GM23248 (cell line): ENCODE results near the gene GNG14. TPM values are rescaled to one million over a fixed set of nuclear protein-coding genes. Genes with fewer than 3 reads are reported as not detected.
"Not testable (repeated sequence)": the region's sequence is repeated elsewhere in the genome, so short reads cannot be mapped to it uniquely, and the experiment has no call there.

Source experiments
- DNase-seq: peaks from one replicate; pipeline ENCODE4 v3.0.0-alpha.2; 2015
- H2AFZ ChIP-seq: fragments of 200-600 bp; sonication (generic); 2 replicates; pipeline ENCODE4 v1.6.1; 2016; ENCODE audit warnings: antibody characterized with exemption
- H3F3A ChIP-seq: fragments of 200-600 bp; sonication (generic); 2 replicates; pipeline ENCODE4 v1.6.1; 2016; ENCODE audit warnings: mild to moderate bottlenecking, antibody characterized with exemption, mixed run types; ENCODE audit not compliant: insufficient read depth
- H3K27ac ChIP-seq: fragments of 200-600 bp; sonication (generic); 2 replicates; pipeline ENCODE4 v1.5.1; 2016; ENCODE audit warnings: mild to moderate bottlenecking
- H3K27me3 ChIP-seq: fragments of 200-600 bp; sonication (generic); replicated peaks from 2 replicates; pipeline ENCODE4 v1.6.1; 2016; ENCODE audit warnings: mild to moderate bottlenecking; ENCODE audit not compliant: insufficient read depth
- H3K36me3 ChIP-seq: fragments of 200-600 bp; sonication (generic); 2 replicates; pipeline ENCODE4 v1.6.1; 2016; ENCODE audit warnings: low read depth, mild to moderate bottlenecking
- H3K4me1 ChIP-seq: fragments of 200-600 bp; sonication (generic); 2 replicates; pipeline ENCODE4 v1.6.1; 2016; ENCODE audit warnings: mild to moderate bottlenecking; ENCODE audit not compliant: insufficient read depth
- H3K4me2 ChIP-seq: fragments of 200-600 bp; sonication (generic); one replicate; pipeline ENCODE4 v1.6.1; 2016; ENCODE audit warnings: mild to moderate bottlenecking; ENCODE audit not compliant: unreplicated experiment
- H3K4me3 ChIP-seq: fragments of 200-600 bp; sonication (generic); 2 replicates; pipeline ENCODE4 v1.5.1; 2016; ENCODE audit warnings: mild to moderate bottlenecking
- H3K79me2 ChIP-seq: fragments of 200-600 bp; sonication (generic); 2 replicates; pipeline ENCODE4 v1.6.1; 2016; ENCODE audit warnings: mild to moderate bottlenecking; ENCODE audit not compliant: insufficient read depth
- H3K9ac ChIP-seq: fragments of 200-600 bp; sonication (generic); 2 replicates; pipeline ENCODE4 v1.6.1; 2016; ENCODE audit warnings: mild to moderate bottlenecking
- H3K9me2 ChIP-seq: fragments of 200-600 bp; sonication (generic); 2 replicates; pipeline ENCODE4 v1.6.1; 2016; ENCODE audit warnings: mixed run types, mild to moderate bottlenecking, moderate library complexity; ENCODE audit not compliant: insufficient read depth
- H3K9me3 ChIP-seq: fragments of 200-600 bp; sonication (generic); one replicate; pipeline ENCODE4 v1.6.1; 2017; ENCODE audit warnings: low read depth
- H4K20me1 ChIP-seq: fragments of 200-600 bp; sonication (generic); 2 replicates; pipeline ENCODE4 v1.6.0; 2016; ENCODE audit not compliant: insufficient read depth
- EZH2 ChIP-seq: fragments of 200-600 bp; sonication (generic); IDR thresholded peaks from 2 replicates; pipeline ENCODE4 v1.6.1; 2018; ENCODE audit warnings: antibody characterized with exemption, mild to moderate bottlenecking; ENCODE audit not compliant: insufficient read depth, poor library complexity, severe bottlenecking
- EZH2phosphoT487 ChIP-seq: fragments of 200-600 bp; sonication (generic); IDR thresholded peaks from 2 replicates; pipeline ENCODE4 v1.6.1; 2018; ENCODE audit warnings: antibody characterized with exemption, moderate library complexity, mild to moderate bottlenecking, low read depth; ENCODE audit not compliant: insufficient read depth
- WGBS, 2 experiments: methylation state at CpG; one replicate each; pipeline ENCODE4 v1.1.6; 2015 to 2017; ENCODE audit warnings: low lambda C conversion rate in 2 of 2, low coverage in 1 of 2; ENCODE audit errors: missing lambda C conversion rate in 2 of 2; 5-methylcytosine and 5-hydroxymethylcytosine counted together
- in situ Hi-C: fragments of 300-500 bp; cut with MboI; formaldehyde crosslinking; loops from 2 replicates; pipeline ENCODE4 v1.15.0; 2020
- polyA plus RNA-seq: library from polyadenylated mRNA; unstranded; fragments of >200 nt; fragmentation: Nextera tagmentation; extraction: Ambion mirVana; gene quantifications from 2 replicates; pipeline ENCODE4 v1.2.1, GENCODE V29; 2016
- total RNA-seq: library from RNA; depleted of rRNA; stranded (reverse); fragments of >200 nt; shearing (Covaris generic); gene quantifications from 2 replicates; pipeline ENCODE4 v1.2.3, GENCODE V29; 2014

GNG14 gene
- total and polyA plus RNA-seq, 2 experiments from 2014 or later, result not detected

DNA sequence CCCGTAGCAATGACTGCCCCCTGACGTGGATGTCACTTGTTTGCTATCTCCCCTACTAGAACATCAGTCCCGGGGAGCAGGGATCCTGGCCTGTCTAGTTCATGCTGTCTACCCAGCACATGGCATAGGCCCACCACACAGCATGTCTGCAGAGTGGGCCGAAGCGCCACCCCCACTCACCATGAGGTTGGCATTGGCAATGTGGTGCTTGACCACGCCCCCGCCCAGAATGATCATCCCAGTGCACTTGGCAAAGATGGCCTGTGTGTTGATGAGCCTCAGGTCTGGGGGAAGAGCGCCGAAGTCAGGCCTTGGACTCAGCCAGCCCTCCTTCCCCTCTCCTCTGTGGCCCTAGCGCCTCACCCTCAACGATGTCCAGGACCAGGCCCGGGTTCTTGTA lies 10.9 kb upstream of the GNG14 start:
- TF ChIP-seq EZH2 (no peak), EZH2phosphoT487 (no peak)
- no peak overlapping the region for H3K27ac ChIP-seq
- peaks cover 5% of the 10 kb centered on the region; the same call in 1 of the 2 replicates for H3F3A ChIP-seq
- H3K4me2 ChIP-seq, result no peak overlapping the region
- H3K9ac ChIP-seq, result no peak overlapping the region
- peaks cover 29% of the 10 kb centered on the region for H3K79me2 ChIP-seq
- H3K9me2 ChIP-seq, result no peaks in the 10 kb centered on the region
- no peaks in the 10 kb centered on the region for H3K27me3 ChIP-seq
- no peaks in the 10 kb centered on the region for H4K20me1 ChIP-seq
- in situ Hi-C loops, result loop anchor here (10.0 kb wide), 1 partner anchor 112 kb away; no protein-coding TSS in a partner anchor
- no peak overlapping the region for H2AFZ ChIP-seq
- no peaks in the 10 kb centered on the region for H3K9me3 ChIP-seq
- DNase-seq, result no peak
- H3K4me3 ChIP-seq, result no peak overlapping the region
- WGBS, 2 experiments, result 86 to 91% methylated on average over 11 to 12 of the region's 12 CpGs
- no peaks in the 10 kb centered on the region for H3K4me1 ChIP-seq
- H3K36me3 ChIP-seq, result peaks cover 21% of the 10 kb centered on the region; the same call in 1 of the 2 replicates

DNA sequence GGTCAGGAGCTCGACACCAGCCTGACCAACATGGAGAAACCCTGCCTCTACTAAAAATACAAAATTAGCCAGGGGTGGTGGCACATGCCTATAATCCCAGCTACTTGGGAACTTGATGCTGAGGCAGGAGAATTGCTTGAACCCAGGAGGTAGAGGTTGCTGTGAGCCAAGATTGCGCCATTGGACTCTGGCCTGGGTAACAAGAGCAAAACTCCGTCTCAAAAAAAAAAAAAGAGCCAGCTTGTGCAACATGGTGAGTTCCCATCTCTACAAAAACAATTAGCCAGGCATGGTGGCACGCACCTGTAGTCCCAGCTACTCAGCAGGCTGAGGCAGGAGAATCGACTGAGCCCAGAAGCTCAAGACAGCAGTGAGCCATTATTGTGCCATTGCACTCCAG lies 9.8 kb upstream of the GNG14 start:
- not testable (repeated sequence) for H3K4me1 ChIP-seq, H3K27me3 ChIP-seq, H4K20me1 ChIP-seq, H3F3A ChIP-seq, H2AFZ ChIP-seq, H3K4me2 ChIP-seq, H3K27ac ChIP-seq, H3K9ac ChIP-seq, H3K9me2 ChIP-seq, H3K9me3 ChIP-seq, DNase-seq, H3K4me3 ChIP-seq
- 96% methylated on average over 5 of the region's 5 CpGs for WGBS, 2 experiments
- Histone ChIP-seq H3K79me2 (peaks cover 22% of the 10 kb centered on the region), H3K36me3 (peaks cover 21% of the 10 kb centered on the region; the same call in 1 of the 2 replicates)
- in situ Hi-C loops, result loop anchor here (10.0 kb wide), 1 partner anchor 113 kb away; no protein-coding TSS in a partner anchor

DNA sequence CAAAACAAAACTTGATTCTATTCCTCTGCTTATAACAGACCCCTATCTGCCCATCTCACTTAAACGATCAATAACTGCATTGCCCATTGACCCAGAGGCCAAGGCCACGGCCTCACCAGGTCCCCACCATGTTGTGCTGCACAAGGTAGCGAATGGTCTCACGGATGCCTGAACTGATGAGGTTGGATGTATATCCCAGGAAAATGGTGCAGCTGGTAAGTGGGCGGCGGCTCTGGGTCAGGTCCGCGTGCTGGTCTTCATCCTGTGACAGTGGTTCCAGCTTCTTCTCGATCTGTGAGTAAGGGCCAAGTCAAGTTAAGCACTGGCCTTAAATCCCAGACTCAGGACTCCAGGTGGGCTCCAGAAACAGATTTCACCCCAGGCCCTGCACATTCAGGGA lies 7.8 kb upstream of the GNG14 start:
- Histone ChIP-seq H3K36me3 (peaks cover 15% of the 10 kb centered on the region; the same call in 1 of the 2 replicates), H2AFZ (no peak overlapping the region), H3K9ac (no peak overlapping the region), H3K9me2 (no peaks in the 10 kb centered on the region), H3K27me3 (no peaks in the 10 kb centered on the region), H3K4me3 (0 out of 2 replicates have a peak overlapping the region, but pooled peaks have one; percentile 84), H3K79me2 (peaks cover 16% of the 10 kb centered on the region), H4K20me1 (no peaks in the 10 kb centered on the region), H3K4me1 (no peaks in the 10 kb centered on the region), H3K27ac (no peak overlapping the region), H3K4me2 (no peak overlapping the region), H3F3A (peaks cover 5% of the 10 kb centered on the region; the same call in 1 of the 2 replicates), H3K9me3 (no peaks in the 10 kb centered on the region)
- WGBS, 2 experiments, result 97% methylated on average over 9 of the region's 9 CpGs
- no peak for DNase-seq
- TF ChIP-seq EZH2phosphoT487 (no peak), EZH2 (no peak)
- in situ Hi-C loops, result no loop called here

DNA sequence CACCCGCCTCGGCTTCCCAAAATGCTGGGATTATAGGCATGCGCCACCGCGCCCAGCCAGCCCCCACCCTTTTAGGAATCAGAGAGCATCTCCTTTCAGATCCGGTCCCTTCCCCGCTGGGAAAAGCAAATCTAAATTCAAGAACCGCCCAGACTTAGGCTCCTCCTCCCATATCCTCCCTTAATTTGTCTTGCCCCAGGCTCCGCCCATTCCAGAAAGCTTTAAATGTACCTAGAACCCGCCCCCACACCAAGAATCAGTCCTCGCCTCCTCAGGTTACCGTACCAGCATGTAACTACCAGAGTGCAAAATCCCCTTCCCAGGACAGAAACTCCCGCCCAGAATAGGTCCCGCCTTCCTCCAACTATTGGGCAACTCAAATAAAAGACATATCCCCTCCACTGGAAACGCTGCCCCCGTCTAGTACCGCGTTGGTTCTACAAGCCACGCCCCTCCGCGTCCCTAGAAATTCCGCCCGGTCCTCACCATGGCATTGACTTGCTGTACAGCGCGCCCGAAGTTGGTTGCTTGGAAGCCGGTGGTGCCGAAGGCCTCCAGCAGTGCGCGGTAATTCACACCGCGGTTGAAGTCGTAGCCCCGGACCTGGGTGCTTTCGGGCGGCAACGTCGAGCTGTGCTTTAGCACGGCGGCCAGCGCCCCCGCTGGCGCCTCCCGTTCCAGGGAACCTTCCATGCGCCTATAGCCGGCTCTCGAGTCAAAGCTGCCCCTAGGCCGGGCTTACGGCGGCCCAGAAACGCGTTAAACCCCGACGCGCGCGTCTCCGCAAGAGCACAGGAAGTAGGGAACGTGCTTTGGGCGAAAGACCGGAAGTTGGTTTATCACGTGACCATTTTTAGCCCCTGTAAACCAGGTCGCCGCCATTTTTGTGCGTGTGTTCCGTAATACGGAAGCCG lies 6.5 kb upstream of the GNG14 start, which contains the start of gene DHPS:
Gene DHPS, minus strand, starts transcription at position 807 of the 914 bp plus-strand sequence. Its CDS starts 114 bp downstream, at position 693.
- 0 to 1% methylated on average over 62 to 68 of the region's 68 CpGs for WGBS, 2 experiments
- H3K4me2 ChIP-seq, result peak within 1 kb of the TSS; percentile 79
- in situ Hi-C loops, result no loop called here

More for the DNA sequence above, 6.5 kb upstream of the GNG14 start, which contains the start of gene DHPS:
- TF ChIP-seq EZH2phosphoT487 (no peak), EZH2 (no peak)
- H3F3A ChIP-seq, result peaks cover 5% of the 10 kb centered on the region; the same call in 1 of the 2 replicates
- H3K4me3 ChIP-seq, result peak within 1 kb of the TSS; percentile 84
- peak within 1 kb of the TSS; percentile 92 for H3K27ac ChIP-seq
- peaks cover 15% of the 10 kb centered on the region; the same call in 1 of the 2 replicates for H3K36me3 ChIP-seq
- H3K4me1 ChIP-seq, result no peaks in the 10 kb centered on the region
- DNase-seq, result peak; percentile 99
- H3K9me2 ChIP-seq, result no peaks in the 10 kb centered on the region
- H3K9ac ChIP-seq, result peak within 1 kb of the TSS; percentile 93
- no peaks in the 10 kb centered on the region for H3K9me3 ChIP-seq
- H4K20me1 ChIP-seq, result no peaks in the 10 kb centered on the region
- no peaks in the 10 kb centered on the region for H3K27me3 ChIP-seq
- peaks cover 16% of the 10 kb centered on the region for H3K79me2 ChIP-seq
- H2AFZ ChIP-seq, result peak within 1 kb of the TSS; percentile 89
